HepG2 (cell line): ENCODE measurements around the gene VRK1. TPM values are rescaled to one million over a fixed set of nuclear protein-coding genes. Genes with fewer than 3 reads are reported as not detected.

Experiments used
- ATAC-seq: fragments of 200-7000 bp; cut with Tn5 transposase; 3 replicates; pipeline ENCODE4 v1.9.1; 2020; ENCODE audit warnings: mild to moderate bottlenecking, moderate library complexity
- BruUV-seq: library from RNA; stranded (reverse); fragments of 400-500 nt; replicated peaks from 2 replicates; lab custom pipeline; 2021; lab: Mats Ljungman, UMichigan
- CTCF ChIA-PET: fragments of 300-600 bp; formaldehyde crosslinking; extraction: SDS; loops from one replicate; lab custom pipeline; 2021; ENCODE audit warnings: low total read pairs, inconsistent platforms, low intra/inter-chr PET ratio; lab: Yijun Ruan, JAX
- POLR2A ChIA-PET: fragments of 350-600 bp; sonication (Branson Sonifier 250); formaldehyde crosslinking; loops from one replicate; lab custom pipeline; 2020; ENCODE audit warnings: antibody characterized with exemption, inconsistent platforms; lab: Yijun Ruan, JAX
- DNase-seq: peaks from one replicate; pipeline ENCODE4 v3.0.0-alpha.2; 2015; ENCODE audit warnings: low spot score
- FAIRE-seq: peaks from 3 replicates; lab custom pipeline; 2011; peaks lifted over from hg19 to GRCh38; lab: Jason Lieb, UNC
- H2AFZ ChIP-seq: one replicate; pipeline ENCODE4 v1.6.1; 2011; ENCODE audit warnings: low read length, inconsistent platforms
- H3K27ac ChIP-seq: fragments of 300-600 bp; 3 replicates; pipeline ENCODE4 v1.8.0; 2011; ENCODE audit warnings: mixed run types, mild to moderate bottlenecking, mixed read lengths, low read length, inconsistent platforms; ENCODE audit not compliant: insufficient read depth; ENCODE audit errors: extremely low read length
- H3K27me3 ChIP-seq, 2 experiments: fragments of 200-600 bp in 1 of 2; 2 replicates in 1 of 2; 3 replicates in 1 of 2; pipeline versions ENCODE4 v1.6.0 to v1.8.0; 2011; ENCODE audit warnings: low read length in 2 of 2, mild to moderate bottlenecking in 2 of 2, moderate library complexity in 2 of 2, inconsistent platforms in 1 of 2; ENCODE audit not compliant: insufficient read depth in 2 of 2, control insufficient read depth in 1 of 2
- H3K36me3 ChIP-seq, 2 experiments: fragments of 200-600 bp in 1 of 2; replicated peaks in 1 of 2; 2 replicates in 1 of 2; 3 replicates in 1 of 2; pipeline versions ENCODE4 v1.5.1 to v1.8.0; 2011; ENCODE audit warnings: low read length in 2 of 2, inconsistent platforms in 1 of 2; ENCODE audit not compliant: insufficient read depth in 2 of 2, control insufficient read depth in 1 of 2
- H3K4me1 ChIP-seq: 2 replicates; pipeline ENCODE4 v1.5.1; 2012; ENCODE audit warnings: low read length, inconsistent platforms; ENCODE audit not compliant: insufficient read depth
- H3K4me2 ChIP-seq: 2 replicates; pipeline ENCODE4 v1.6.0; 2011; ENCODE audit warnings: low read depth, low read length, inconsistent platforms
- H3K4me3 ChIP-seq, 3 experiments: fragments of 200-600 bp in 1 of 3; sonication (generic), shearing (Covaris generic) in 1 of 3; replicated peaks in 1 of 3; 2 replicates each; pipeline ENCODE4 v1.5.1; 2011 to 2016; ENCODE audit warnings: low read length in 3 of 3, inconsistent platforms in 2 of 3, low read depth in 2 of 3, mild to moderate bottlenecking in 2 of 3, control low read depth in 1 of 3, mixed read lengths in 1 of 3; ENCODE audit not compliant: insufficient read depth in 1 of 3
- H3K79me2 ChIP-seq: one replicate; pipeline ENCODE4 v1.6.1; 2011; ENCODE audit warnings: low read length, inconsistent platforms; ENCODE audit not compliant: insufficient read depth
- H3K9ac ChIP-seq: 2 replicates; pipeline ENCODE4 v1.6.0; 2011; ENCODE audit warnings: mild to moderate bottlenecking, low read depth, low read length, inconsistent platforms; ENCODE audit not compliant: insufficient read depth
- H3K9me3 ChIP-seq: 2 replicates; pipeline ENCODE4 v1.5.1; 2012; ENCODE audit warnings: mild to moderate bottlenecking, low read length
- H4K20me1 ChIP-seq: 2 replicates; pipeline ENCODE4 v1.6.0; 2011; ENCODE audit warnings: inconsistent platforms, mild to moderate bottlenecking, low read length, moderate library complexity; ENCODE audit not compliant: insufficient read depth
- FOXA1 ChIP-seq, 2 experiments: fragments of 450-650 bp in 1 of 2; sonication (generic) in 1 of 2; formaldehyde crosslinking in 1 of 2; IDR thresholded peaks; 2 replicates each; pipeline versions ENCODE4 v1.4.0 to v1.6.1; 2016 to 2020; ENCODE audit warnings: missing genetic modification reagents in 1 of 2
- FOXP1 ChIP-seq, 2 experiments: fragments of 450-650 bp in 1 of 2; IDR thresholded peaks; 2 replicates each; pipeline ENCODE4 v1.6.1; 2017 to 2018; ENCODE audit warnings: antibody characterized with exemption in 1 of 2
- ZNF564 ChIP-seq: sonication (generic); formaldehyde crosslinking; IDR thresholded peaks from 2 replicates; pipeline ENCODE4 v1.8.1; 2023; ENCODE audit warnings: mild to moderate bottlenecking, missing genetic modification reagents
- ZNF678 ChIP-seq: sonication (generic); formaldehyde crosslinking; IDR thresholded peaks from 2 replicates; pipeline ENCODE4 v1.4.0; 2020; ENCODE audit warnings: mild to moderate bottlenecking, missing genetic modification reagents
- WGBS: methylation state at CpG from one replicate; pipeline ENCODE4 v1.1.6; 2017; ENCODE audit warnings: low lambda C conversion rate; 5-methylcytosine and 5-hydroxymethylcytosine counted together
- in situ Hi-C: cut with HindIII; loops from 2 replicates; pipeline ENCODE4 v1.10.0; 2017; ENCODE audit warnings: low pct_unique_long_range_greater_than_20kb; ENCODE audit not compliant: extremely low pct_ligation_motif_present
- intact Hi-C: fragments of 100-400 bp; cut with micrococcal nuclease; formaldehyde crosslinking; loops from one replicate; pipeline ENCODE4 v1.10.0; 2022; ENCODE audit not compliant: unreplicated experiment
- polyA plus RNA-seq, 8 experiments: library from polyadenylated mRNA; depleted of rRNA in 3 of 8; stranded (reverse) in 7 of 8; unstranded in 1 of 8; fragments of >200 nt; fragmentation: Illumina TruSeq in 4 of 8; extraction: Trizol in 4 of 8; gene quantifications; 2 replicates each; pipeline versions ENCODE4 v1.2.1 to v1.2.3, GENCODE V29; 2011 to 2016; ENCODE audit warnings: low read depth in 4 of 8, missing spikeins in 1 of 8, mixed read lengths in 1 of 8; ENCODE audit not compliant: insufficient read depth in 1 of 8
- total RNA-seq, 5 experiments: library from RNA; depleted of rRNA; stranded (reverse); fragments of >200 nt; fragmentation: Illumina TruSeq; extraction: Trizol; gene quantifications; 2 replicates each; pipeline ENCODE4 v1.2.3, GENCODE V29; 2016; ENCODE audit warnings: low read depth in 1 of 5
- TF ChIP-seq, protein P1 (sequence below): sonication (generic); formaldehyde crosslinking; IDR thresholded peaks from 2 replicates; pipeline ENCODE4 v1.4.0; 2020; ENCODE audit warnings: mild to moderate bottlenecking, missing genetic modification reagents, borderline replicate concordance

Gene VRK1
- total and polyA plus RNA-seq, 2 of the 13 experiments (the other 11 are each of a cell fraction or from before 2014, with no cell fraction given): 7.9 to 51.3 TPM

DNA sequence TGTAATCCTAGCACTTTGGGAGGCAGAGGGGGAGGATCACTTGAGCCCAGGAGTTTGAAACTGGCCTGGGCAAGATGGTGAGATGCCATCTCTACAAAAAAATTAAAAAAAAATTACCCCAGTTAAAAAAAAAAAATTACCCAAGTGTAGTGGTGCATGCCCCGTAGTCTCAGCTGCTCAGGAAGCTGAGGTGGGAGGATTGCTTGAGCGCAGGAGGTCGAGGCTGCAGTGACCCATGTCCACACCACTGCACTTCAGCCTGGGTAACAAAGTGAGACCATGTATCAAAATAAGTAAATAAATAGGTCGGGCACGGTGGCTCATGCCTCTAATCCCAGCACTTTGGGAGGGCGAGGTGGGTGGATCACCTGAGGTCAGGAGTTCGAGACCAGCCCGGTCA, 128.8 kb downstream of the VRK1 start (continued):
- TF ChIP-seq, protein P1, sequence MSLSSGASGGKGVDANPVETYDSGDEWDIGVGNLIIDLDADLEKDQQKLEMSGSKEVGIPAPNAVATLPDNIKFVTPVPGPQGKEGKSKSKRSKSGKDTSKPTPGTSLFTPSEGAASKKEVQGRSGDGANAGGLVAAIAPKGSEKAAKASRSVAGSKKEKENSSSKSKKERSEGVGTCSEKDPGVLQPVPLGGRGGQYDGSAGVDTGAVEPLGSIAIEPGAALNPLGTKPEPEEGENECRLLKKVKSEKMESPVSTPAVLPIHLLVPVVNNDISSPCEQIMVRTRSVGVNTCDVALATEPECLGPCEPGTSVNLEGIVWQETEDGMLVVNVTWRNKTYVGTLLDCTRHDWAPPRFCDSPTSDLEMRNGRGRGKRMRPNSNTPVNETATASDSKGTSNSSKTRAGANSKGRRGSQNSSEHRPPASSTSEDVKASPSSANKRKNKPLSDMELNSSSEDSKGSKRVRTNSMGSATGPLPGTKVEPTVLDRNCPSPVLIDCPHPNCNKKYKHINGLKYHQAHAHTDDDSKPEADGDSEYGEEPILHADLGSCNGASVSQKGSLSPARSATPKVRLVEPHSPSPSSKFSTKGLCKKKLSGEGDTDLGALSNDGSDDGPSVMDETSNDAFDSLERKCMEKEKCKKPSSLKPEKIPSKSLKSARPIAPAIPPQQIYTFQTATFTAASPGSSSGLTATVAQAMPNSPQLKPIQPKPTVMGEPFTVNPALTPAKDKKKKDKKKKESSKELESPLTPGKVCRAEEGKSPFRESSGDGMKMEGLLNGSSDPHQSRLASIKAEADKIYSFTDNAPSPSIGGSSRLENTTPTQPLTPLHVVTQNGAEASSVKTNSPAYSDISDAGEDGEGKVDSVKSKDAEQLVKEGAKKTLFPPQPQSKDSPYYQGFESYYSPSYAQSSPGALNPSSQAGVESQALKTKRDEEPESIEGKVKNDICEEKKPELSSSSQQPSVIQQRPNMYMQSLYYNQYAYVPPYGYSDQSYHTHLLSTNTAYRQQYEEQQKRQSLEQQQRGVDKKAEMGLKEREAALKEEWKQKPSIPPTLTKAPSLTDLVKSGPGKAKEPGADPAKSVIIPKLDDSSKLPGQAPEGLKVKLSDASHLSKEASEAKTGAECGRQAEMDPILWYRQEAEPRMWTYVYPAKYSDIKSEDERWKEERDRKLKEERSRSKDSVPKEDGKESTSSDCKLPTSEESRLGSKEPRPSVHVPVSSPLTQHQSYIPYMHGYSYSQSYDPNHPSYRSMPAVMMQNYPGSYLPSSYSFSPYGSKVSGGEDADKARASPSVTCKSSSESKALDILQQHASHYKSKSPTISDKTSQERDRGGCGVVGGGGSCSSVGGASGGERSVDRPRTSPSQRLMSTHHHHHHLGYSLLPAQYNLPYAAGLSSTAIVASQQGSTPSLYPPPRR (CRISPR knock-in tag): no peak
- TF ChIP-seq ZNF678 (CRISPR knock-in tag): no peak
- TF ChIP-seq, all 625 proteins: peak for 0

DNA sequence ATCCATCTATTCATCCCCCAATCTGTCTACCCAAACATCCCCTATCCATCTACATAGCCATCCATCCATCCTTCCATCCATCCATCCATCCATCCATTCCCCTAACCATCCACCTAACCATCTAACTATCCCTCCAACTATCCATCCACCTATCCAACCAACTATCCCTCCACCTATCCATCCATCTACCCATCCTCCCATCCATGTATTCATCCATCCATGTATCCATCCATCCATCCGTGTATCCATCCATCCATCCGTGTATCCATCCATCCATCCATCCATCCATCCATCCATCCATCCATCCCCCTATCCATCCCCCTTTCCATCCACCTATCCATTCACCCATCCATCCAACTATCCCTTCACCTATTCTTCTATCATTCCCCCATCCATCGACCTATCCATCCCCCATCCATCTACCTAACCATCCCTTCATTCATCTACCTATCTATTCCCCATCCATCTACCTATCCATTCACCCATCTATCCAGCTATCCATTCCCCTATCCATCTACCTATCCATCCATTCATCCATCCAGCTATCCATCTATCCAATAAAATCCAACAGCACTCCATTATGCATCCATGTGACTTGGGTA, 131.7 kb downstream of the VRK1 start:
- intact Hi-C loops: no loop called here
- no peak for DNase-seq
- H3K27me3 ChIP-seq: no peaks in the 10 kb centered on the region
- in situ Hi-C loops: no loop called here
- H3K4me2 ChIP-seq: no peak overlapping the region
- no peak overlapping the region for H2AFZ ChIP-seq
- 5% methylated on average over 3 of the region's 3 CpGs for WGBS
- ChIA-PET CTCF (no interaction called here), POLR2A (no interaction called here)
- no peaks in the 10 kb centered on the region for H4K20me1 ChIP-seq
- FAIRE-seq: no peak
- no peaks in the 10 kb centered on the region for H3K36me3 ChIP-seq
- no peaks in the 10 kb centered on the region for H3K9me3 ChIP-seq
- no peaks in the 10 kb centered on the region for H3K79me2 ChIP-seq
- H3K4me1 ChIP-seq: no peaks in the 10 kb centered on the region
- no peak for ATAC-seq
- TF ChIP-seq FOXP1 (IDR thresholded peaks at IDR 0.05) (peak; percentile 13; the same call in 1 of the 2 replicates), FOXP1 (CRISPR knock-in tag; IDR thresholded peaks at IDR 0.05) (no peak), ZNF564 (CRISPR knock-in tag) (no peak), FOXA1 (IDR thresholded peaks at IDR 0.05) (0 out of 2 replicates have a peak, but pooled peaks have one; percentile 9), FOXA1 (CRISPR knock-in tag; IDR thresholded peaks at IDR 0.05) (no peak)
- no peak overlapping the region for H3K27ac ChIP-seq
- BruUV-seq: no TSS peak
- H3K4me3 ChIP-seq: no peak overlapping the region
- H3K9ac ChIP-seq: no peak overlapping the region
